ENCODE measurements around the gene FAM89B. TPM values are rescaled to one million over a fixed set of nuclear protein-coding genes. Genes with fewer than 3 reads are reported as not detected.
A peak's percentile ranks its signal among the peaks of the same experiment; 100 is the strongest.

FAM89B gene
- total RNA-seq, 4 donors from 2014 or later = 12.0 to 44.1 (median 23.9) TPM

DNA sequence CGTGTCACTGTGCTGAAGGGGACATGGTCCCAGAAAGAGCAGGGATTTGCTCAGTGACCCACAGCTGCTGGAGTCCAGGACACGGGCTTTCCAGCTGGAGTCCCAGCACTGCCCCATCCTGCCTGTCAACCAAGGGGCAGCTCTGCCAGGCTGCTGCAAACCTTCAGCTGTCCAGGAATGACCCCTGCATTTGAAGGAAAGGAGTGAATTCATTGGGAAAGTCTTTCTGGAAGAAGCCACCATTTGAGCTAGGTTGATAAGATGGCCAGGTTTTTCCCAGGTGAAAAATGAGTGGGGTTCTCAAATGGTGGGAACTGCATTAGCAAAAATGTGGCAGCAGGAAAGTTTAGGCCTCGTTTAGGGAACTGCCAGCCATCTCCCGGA, 13.9 kb downstream of the FAM89B start:
- Histone ChIP-seq H3K36me3 (peaks cover 15 to 78% (median 20%) of the 10 kb centered on the region in 3 donors), H3K9me3 (no peaks in the 10 kb centered on the region), H3K27me3 (no peaks in the 10 kb centered on the region), H3K27ac (peak overlapping the region in 3 of 4 donors; percentile 70 to 87 (median 78)), H3K4me3 (peak overlapping the region in 1 of 4 donors; percentile 32), H3K4me1 (peaks cover 32 to 68% (median 33%) of the 10 kb centered on the region in 3 donors)
- intact Hi-C loops (cut with DNase I) = no loop called here
- WGBS, 2 donors = 44 to 58% methylated on average over 2 to 3 of the region's 4 CpGs
- no peak for DNase-seq
- no peak for TF ChIP-seq CTCF (IDR thresholded peaks at IDR 0.05)
- no peak for TF ChIP-seq POLR2A (IDR thresholded peaks at IDR 0.05)

DNA sequence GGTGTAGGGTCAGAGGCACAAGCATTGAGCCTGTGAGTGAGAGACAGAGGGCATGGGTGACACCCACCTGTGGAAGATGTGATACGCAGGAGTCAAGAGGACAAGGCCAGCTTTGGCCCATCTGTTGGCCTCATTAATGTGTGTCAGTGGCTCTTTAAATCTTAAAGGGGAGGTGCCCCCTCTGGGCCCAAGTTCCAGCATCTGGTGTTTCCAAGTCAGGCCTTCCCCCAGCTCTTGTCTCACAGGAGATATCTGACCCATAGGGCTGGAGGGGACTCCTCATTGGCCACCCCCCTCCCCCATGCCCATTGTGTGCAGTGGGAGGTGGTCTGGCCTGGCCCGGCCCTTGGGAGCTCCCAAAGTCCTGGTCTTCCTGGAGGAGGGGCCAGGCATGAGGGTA, 14.3 kb downstream of the FAM89B start:
- H3K4me1 ChIP-seq = peaks cover 32 to 72% (median 33%) of the 10 kb centered on the region in 3 donors
- H3K9me3 ChIP-seq = no peaks in the 10 kb centered on the region
- WGBS, 2 donors = 83% methylated on average over 1 of the region's 2 CpGs; no CpG with 5 or more reads in 1 of the 2 donors
- peak overlapping the region; percentile 37 to 87 (median 74) for H3K27ac ChIP-seq
- intact Hi-C loops (cut with DNase I) = no loop called here
- peaks cover 10 to 78% (median 15%) of the 10 kb centered on the region in 3 donors for H3K36me3 ChIP-seq
- H3K4me3 ChIP-seq = peak overlapping the region in 1 of 4 donors; percentile 32
- no peak for DNase-seq
- no peaks in the 10 kb centered on the region for H3K27me3 ChIP-seq
- TF ChIP-seq CTCF (IDR thresholded peaks at IDR 0.05) = no peak
- TF ChIP-seq POLR2A (IDR thresholded peaks at IDR 0.05) = no peak

- intact Hi-C loops (cut with DNase I) = no loop called here
- H3K27me3 ChIP-seq = no peaks in the 10 kb centered on the region
- H3K4me1 ChIP-seq = peaks cover 40 to 90% (median 43%) of the 10 kb centered on the region in 3 donors
- WGBS, 2 donors = 41 to 53% methylated on average over 4 to 8 of the region's 13 CpGs
- no peak for TF ChIP-seq POLR2A (IDR thresholded peaks at IDR 0.05)
- TF ChIP-seq CTCF (IDR thresholded peaks at IDR 0.05) = peak; percentile 47 to 75 (median 66)
- peak overlapping the region; percentile 67 to 87 (median 74) for H3K27ac ChIP-seq
- peaks cover 5 to 79% (median 8%) of the 10 kb centered on the region in 3 donors for H3K36me3 ChIP-seq
- H3K9me3 ChIP-seq = no peaks in the 10 kb centered on the region
- peak overlapping the region in 1 of 4 donors; percentile 15 for H3K4me3 ChIP-seq
- no peak for DNase-seq
Measured at GRCh38 chr11:65588199-65589054, 16.1 kb downstream of the FAM89B start.

GRCh38 chr11:65589444-65590239, 17.3 kb downstream of the FAM89B start:
- no peak for DNase-seq
- TF ChIP-seq POLR2A (IDR thresholded peaks at IDR 0.05) = no peak
- H3K36me3 ChIP-seq = peaks cover 5 to 70% (median 8%) of the 10 kb centered on the region in 3 donors
- no peak overlapping the region for H3K4me3 ChIP-seq
- H3K9me3 ChIP-seq = no peaks in the 10 kb centered on the region
- H3K4me1 ChIP-seq = peaks cover 46 to 92% (median 53%) of the 10 kb centered on the region in 3 donors
- intact Hi-C loops (cut with DNase I) = no loop called here
- WGBS, 2 donors = 39 to 79% methylated on average over 3 to 4 of the region's 9 CpGs
- H3K27me3 ChIP-seq = no peaks in the 10 kb centered on the region
- H3K27ac ChIP-seq = peak overlapping the region in 2 of 4 donors; percentile 15 to 87

- Histone ChIP-seq H3K4me3 (no peak overlapping the region), H3K27ac (peak overlapping the region in 2 of 4 donors; percentile 15 to 87), H3K36me3 (peaks cover 5 to 64% (median 8%) of the 10 kb centered on the region in 3 donors), H3K27me3 (no peaks in the 10 kb centered on the region), H3K9me3 (no peaks in the 10 kb centered on the region), H3K4me1 (peaks cover 45 to 92% (median 58%) of the 10 kb centered on the region in 3 donors)
- TF ChIP-seq CTCF (IDR thresholded peaks at IDR 0.05) (no peak), POLR2A (IDR thresholded peaks at IDR 0.05) (no peak)
- 53 to 54% methylated on average over 4 to 5 of the region's 8 CpGs for WGBS, 2 donors
- intact Hi-C loops (cut with DNase I) = no loop called here
- DNase-seq = no peak
Measured at GRCh38 chr11:65590240-65590738, 18.0 kb downstream of the FAM89B start.
